HG03196 (cell line): ENCODE data around the gene SLC25A2.
"Not testable (repeated sequence)": the region's sequence is repeated elsewhere in the genome, so short reads cannot be mapped to it uniquely, and the experiment has no call there.

Experiments
- ATAC-seq: cut with Tn5 transposase; IDR thresholded peaks from one replicate; pipeline ENCODE4 v1.9.1; 2021; ENCODE audit not compliant: unreplicated experiment

Gene SLC25A2

GRCh38 chr5:141303756-141304155 is at the start of gene SLC25A2:
Gene SLC25A2, minus strand, starts transcription at chr5:141304049. Its CDS starts 184 bp downstream, at chr5:141303865.
- no peak for ATAC-seq

DNA sequence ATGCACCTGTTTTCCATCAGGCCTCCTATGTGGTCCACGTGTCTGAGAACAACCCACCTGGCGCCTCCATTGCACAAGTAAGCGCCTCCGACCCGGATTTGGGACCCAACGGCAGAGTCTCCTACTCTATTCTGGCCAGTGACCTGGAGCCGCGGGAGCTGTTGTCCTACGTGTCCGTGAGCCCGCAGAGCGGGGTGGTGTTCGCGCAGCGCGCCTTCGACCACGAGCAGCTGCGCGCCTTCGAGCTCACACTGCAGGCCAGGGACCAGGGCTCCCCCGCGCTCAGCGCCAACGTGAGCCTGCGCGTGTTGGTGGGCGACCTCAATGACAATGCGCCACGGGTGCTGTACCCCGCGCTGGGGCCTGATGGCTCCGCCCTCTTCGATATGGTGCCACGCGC is 47.7 kb upstream of the SLC25A2 start:
- no peak for ATAC-seq

DNA sequence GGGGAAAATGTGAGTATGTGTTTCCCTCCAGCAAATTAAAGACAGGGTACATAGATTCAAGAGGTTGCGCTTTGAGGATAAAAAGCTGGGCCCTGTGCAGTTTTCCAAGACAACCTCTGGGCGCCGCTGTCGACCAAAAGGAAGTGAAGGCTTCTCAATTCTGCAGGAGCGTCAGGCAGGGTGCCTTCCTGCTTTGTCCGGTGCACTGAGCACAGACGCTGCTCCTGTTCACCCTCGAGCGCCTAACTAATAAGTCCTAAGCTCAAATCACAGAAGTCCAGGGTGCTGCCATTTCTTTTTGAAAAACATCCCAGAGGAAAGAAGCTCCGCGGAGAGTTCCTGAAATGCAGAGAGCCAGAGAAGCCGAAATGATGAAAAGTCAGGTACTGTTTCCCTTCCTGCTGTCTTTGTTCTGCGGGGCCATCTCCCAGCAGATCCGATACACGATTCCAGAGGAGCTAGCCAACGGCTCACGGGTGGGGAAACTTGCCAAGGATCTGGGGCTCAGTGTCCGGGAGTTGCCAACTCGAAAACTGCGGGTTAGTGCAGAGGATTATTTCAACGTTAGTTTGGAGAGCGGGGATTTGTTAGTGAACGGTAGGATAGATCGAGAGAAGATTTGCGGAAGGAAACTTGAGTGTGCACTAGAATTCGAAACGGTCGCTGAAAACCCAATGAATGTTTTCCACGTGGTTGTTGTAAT is 46.2 kb upstream of the SLC25A2 start, which contains the start of gene PCDHGB1:
TSS of gene PCDHGB1 (plus strand) at position 183 of the 703 bp plus-strand sequence. CDS start at position 345, 162 bp downstream.
- ATAC-seq: no peak

DNA sequence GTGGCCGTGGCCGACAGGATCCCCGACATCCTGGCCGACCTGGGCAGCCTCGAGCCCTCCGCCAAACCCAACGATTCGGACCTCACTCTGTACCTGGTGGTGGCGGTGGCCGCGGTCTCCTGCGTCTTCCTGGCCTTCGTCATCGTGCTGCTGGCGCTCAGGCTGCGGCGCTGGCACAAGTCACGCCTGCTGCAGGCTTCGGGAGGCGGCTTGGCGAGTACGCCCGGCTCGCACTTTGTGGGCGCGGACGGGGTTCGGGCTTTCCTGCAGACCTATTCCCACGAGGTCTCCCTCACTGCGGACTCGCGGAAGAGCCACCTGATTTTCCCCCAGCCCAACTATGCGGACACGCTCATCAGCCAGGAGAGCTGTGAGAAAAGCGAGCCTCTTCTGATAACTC is 42.2 kb upstream of the SLC25A2 start:
- not testable (repeated sequence) for ATAC-seq

DNA sequence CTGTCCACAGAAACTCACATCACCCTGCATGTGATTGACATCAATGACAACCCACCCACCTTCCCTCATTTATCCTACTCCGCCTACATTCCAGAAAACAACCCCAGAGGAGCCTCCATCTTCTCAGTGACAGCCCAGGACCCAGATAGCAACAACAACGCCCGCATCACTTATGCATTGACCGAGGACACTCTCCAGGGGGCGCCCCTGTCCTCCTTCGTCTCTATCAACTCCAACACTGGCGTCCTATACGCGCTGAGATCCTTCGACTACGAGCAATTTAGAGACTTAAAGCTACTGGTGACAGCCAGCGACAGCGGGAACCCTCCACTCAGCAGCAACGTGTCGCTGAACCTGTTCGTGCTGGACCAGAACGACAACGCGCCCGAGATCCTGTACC is 41.5 kb upstream of the SLC25A2 start:
- no peak for ATAC-seq

DNA sequence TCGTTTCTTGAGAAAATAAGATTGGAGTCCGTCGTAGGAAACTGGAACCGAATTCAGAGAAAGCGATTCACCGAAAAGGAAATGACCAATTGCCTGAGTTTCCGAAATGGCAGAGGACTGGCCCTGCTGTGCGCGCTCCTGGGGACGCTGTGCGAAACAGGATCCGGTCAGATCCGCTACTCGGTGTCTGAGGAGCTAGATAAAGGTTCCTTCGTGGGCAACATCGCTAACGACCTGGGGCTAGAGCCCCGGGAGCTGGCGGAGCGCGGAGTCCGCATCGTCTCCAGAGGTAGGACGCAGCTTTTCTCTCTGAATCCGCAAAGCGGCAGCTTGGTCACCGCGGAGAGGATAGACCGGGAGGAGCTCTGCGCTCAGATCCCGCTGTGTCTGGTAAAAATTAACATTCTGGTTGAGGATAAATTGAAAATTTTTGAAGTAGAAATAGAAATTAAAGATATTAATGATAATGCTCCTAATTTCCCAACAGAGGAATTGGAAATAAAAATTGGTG is 40.2 kb upstream of the SLC25A2 start:
- no peak for ATAC-seq

DNA sequence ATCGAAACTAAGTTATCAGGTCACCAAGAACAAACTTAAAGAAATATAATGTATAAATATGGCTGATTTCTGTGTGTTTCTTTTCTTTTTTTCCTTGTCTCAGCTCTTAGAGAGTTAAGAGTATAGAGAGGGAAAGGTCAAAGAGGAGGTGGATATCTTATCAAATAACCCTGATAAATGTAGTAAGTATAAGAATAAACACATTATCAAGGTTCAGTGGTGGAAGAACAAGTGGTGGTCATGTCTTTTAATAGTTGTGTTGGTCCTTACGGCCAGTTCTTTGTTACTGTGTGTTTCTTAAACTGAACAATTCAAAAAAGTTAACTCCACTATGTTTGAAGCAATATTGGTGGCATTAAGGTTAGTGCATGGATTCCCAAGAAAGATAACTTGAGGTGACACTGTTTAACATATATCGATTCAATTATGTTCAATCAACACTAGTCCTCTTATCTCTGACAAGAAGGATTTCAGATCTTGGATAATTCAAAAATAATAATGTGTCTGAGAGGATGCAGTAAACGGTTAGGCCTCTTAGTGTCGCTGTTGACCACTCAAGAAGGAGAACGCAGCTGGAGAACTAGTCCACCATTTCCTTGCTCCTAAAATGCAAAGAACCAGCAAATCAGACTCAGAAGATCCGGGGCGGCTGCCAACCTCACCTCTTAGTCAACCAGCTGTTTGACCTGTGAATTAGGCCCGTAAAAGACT is 39.5 kb upstream of the SLC25A2 start, which contains the start of gene PCDHGA3:
TSS of gene PCDHGA3 (plus strand) at position 588 of the 711 bp plus-strand sequence. CDS start 205 bp downstream, outside the sequence.
- ATAC-seq: no peak

DNA sequence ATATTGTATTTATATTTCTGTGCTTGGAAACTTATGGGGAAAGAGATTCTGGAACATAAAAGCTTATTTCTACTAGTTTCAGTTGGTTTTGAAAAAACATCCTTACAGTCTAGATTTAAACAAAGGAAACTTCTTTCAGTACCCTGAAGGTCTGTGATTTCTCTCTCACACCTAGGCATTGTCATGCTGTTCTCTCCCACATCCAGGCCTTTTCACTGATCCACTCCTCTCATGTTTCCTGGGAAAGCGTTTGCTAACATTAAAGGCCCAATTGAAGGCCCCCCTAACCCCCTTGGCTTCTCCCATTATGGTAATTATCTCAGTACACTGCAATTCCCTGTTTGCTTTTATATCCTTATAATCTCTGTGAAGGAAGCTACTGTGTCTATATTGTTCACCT is 38.9 kb upstream of the SLC25A2 start:
- ATAC-seq: no peak

GRCh38 chr5:141340781-141341354 is 37.0 kb upstream of the SLC25A2 start:
- not testable (repeated sequence) for ATAC-seq

- no peak for ATAC-seq
These were observed 34.9 kb upstream of the SLC25A2 start, which contains the start of gene PCDHGA2 for GRCh38 chr5:141338538-141339306. Gene PCDHGA2, plus strand, starts transcription at chr5:141338760.

DNA sequence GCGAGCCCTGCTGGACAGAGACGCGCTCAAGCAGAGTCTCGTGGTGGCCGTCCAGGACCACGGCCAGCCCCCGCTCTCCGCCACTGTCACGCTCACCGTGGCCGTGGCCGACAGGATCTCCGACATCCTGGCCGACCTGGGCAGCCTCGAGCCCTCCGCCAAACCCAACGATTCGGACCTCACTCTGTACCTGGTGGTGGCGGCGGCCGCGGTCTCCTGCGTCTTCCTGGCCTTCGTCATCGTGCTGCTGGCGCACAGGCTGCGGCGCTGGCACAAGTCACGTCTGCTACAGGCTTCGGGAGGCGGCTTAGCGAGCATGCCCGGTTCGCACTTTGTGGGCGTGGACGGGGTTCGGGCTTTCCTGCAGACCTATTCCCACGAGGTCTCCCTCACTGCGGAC is 28.7 kb upstream of the SLC25A2 start:
- ATAC-seq: not testable (repeated sequence)

- ATAC-seq: no peak
These were observed 26.6 kb upstream of the SLC25A2 start, which contains the start of gene PCDHGA1 for GRCh38 chr5:141330299-141331080. Gene PCDHGA1, plus strand, starts transcription at chr5:141330514.

- ATAC-seq: no peak
These were observed 24.4 kb upstream of the SLC25A2 start for GRCh38 chr5:141328231-141328630.

DNA sequence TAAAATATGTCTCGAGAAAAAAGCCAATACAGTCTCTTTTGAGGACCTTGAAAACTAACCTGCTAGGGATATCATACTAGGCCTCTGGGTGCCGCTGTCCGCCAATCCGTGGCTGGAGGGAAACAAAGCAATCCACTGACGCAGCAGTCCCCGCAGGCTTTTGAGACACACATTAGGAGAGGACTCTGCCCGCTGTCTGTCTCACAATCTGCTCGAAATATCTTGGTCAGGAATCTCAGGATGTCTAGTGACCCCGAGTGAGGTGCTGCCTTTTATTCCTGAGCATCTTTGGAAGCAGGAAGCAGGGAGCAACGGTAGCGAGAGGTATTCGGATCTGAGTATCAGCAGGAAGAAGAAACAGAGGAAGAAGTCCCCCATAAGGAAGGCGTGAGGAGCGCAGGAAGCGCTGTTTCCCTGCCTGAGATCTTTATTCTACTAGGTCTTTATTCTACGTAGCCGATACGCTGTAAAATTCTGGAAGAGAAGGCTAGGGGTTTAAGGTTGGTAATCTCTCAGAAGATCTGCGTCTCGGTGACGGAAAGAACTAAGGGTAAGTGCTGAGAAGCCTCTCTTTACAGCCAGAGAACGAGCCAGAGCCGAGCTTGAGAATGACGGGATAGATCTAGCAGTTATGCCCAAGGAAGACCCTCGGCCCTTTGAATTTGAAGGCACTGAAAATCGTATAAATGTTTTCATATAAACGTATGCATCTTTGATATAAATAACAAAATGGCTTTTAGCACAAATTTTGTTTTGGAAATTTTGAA is 22.4 kb upstream of the SLC25A2 start:
- no peak for ATAC-seq

- ATAC-seq: no peak
These were observed 18.4 kb upstream of the SLC25A2 start for GRCh38 chr5:141322261-141322660.

- peak; percentile 96 for ATAC-seq
These were observed 16.6 kb upstream of the SLC25A2 start, which contains the start of gene TAF7 for GRCh38 chr5:141320225-141321169. Gene TAF7, minus strand, starts transcription at chr5:141320784. Its CDS starts 740 bp downstream, at chr5:141320044.

GRCh38 chr5:141319699-141320098 is 15.8 kb upstream of the SLC25A2 start:
- no peak for ATAC-seq

- no peak for ATAC-seq
These were observed 15.4 kb upstream of the SLC25A2 start for GRCh38 chr5:141319202-141319601.
